Activated T-helper 1 cell treated with anti-CD3 and anti-CD28 coated beads, Interleukin-12 subunit alpha, Interleukin-12 subunit beta, Interleukin-2, Interleukin-4 antibody, amounts not matched to agents 30 ng/mL and 10 ng/mL and 1 ng/mL, durations not matched to agents 14 hours and 24 hours and 36 hours (primary cell): ENCODE data around the gene TDRD3. TPM values are rescaled to one million over a fixed set of nuclear protein-coding genes. Genes with fewer than 3 reads are reported as not detected.

Experiments
- DNase-seq: peaks from one replicate; pipeline ENCODE4 v3.0.0; 2021; ENCODE audit warnings: low spot score
- H3K27ac Mint-ChIP-seq: one replicate; pipeline ENCODE4 v1.8.0; 2021; ENCODE audit warnings: mild to moderate bottlenecking, mixed read lengths
- H3K27me3 Mint-ChIP-seq: one replicate; pipeline ENCODE4 v1.8.0; 2022; ENCODE audit warnings: mild to moderate bottlenecking, moderate library complexity, mixed read lengths; ENCODE audit not compliant: insufficient read depth
- H3K36me3 Mint-ChIP-seq: one replicate; pipeline ENCODE4 v1.8.0; 2021; ENCODE audit warnings: low read depth, mixed read lengths
- H3K4me1 Mint-ChIP-seq: one replicate; pipeline ENCODE4 v1.8.0; 2021; ENCODE audit warnings: low read depth, mixed read lengths
- H3K4me3 Mint-ChIP-seq: one replicate; pipeline ENCODE4 v1.8.0; 2021; ENCODE audit warnings: mild to moderate bottlenecking, moderate library complexity, mixed read lengths
- H3K9me3 Mint-ChIP-seq: one replicate; pipeline ENCODE4 v1.8.0; 2021; ENCODE audit warnings: mixed read lengths
- intact Hi-C: fragments of 100-400 bp; cut with micrococcal nuclease; formaldehyde crosslinking; loops from one replicate; pipeline ENCODE4 v1.15.1; 2024
- total RNA-seq: library from RNA; stranded (reverse); gene quantifications from 2 replicates; pipeline ENCODE4 v1.2.3, GENCODE V29; 2022

The TDRD3 gene
- total RNA-seq, 1 donor from 2014 or later: 20.7 TPM

DNA sequence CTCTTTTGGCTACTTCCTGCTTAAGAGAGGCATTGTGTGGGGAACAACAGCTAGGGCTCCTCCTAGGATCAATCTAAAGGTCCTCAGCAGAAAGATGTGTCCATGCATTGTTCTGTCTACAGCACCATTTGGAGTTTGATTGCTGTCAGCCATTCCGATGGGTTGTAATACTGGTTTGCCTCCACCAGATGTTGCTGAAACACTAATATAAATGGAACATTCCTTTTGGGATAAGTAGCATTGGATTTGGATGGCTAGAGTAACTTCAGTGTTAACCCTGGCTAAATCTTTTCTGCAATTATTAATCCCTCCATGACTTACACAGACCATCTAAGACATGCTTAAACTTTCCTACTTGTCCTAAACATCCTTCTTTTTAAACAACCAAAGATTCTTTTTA lies 104.2 kb downstream of the TDRD3 start:
- Mint-ChIP-seq H3K9me3 (peaks cover 33% of the 10 kb centered on the region), H3K4me1 (no peaks in the 10 kb centered on the region), H3K27me3 (no peaks in the 10 kb centered on the region), H3K4me3 (no peak overlapping the region), H3K36me3 (peaks cover 15% of the 10 kb centered on the region), H3K27ac (no peak overlapping the region)
- DNase-seq: no peak
- intact Hi-C loops: no loop called here

DNA sequence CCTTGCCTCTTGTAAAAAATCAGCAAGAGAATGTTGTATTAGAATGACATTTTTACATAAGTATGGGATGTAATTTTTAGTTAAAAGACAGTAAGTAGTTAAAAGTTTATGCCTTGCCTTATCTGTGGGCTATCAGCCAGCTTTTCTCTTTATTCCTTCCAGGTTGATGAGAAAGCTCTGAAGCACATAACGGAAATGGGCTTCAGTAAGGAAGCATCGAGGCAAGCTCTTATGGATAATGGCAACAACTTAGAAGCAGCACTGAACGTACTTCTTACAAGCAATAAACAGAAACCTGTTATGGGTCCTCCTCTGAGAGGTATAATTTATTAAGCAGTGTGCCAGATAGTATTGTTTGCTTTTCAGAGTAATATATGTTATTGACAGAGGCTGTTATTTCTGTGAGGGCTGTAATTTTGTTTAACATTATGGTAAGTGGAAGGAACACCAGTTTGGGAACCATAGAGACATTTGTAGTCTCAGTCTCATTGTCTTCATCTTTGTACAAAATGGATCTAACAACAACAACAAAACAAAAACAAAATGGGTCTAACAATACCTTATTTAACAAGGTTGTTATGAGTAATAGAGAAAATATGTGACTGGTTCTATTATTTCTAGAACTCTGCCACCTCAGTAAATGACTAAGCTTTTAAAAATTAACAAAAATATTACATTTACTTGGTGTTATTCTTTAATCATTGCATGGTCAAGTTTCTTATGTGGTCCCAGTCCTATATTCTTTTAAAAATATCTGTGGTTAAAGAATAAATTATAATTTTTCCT lies 112.8 kb downstream of the TDRD3 start:
- Mint-ChIP-seq H3K4me3 (no peak overlapping the region), H3K9me3 (no peaks in the 10 kb centered on the region), H3K36me3 (peaks cover 16% of the 10 kb centered on the region), H3K27ac (no peak overlapping the region), H3K27me3 (no peaks in the 10 kb centered on the region), H3K4me1 (no peaks in the 10 kb centered on the region)
- DNase-seq: no peak
- intact Hi-C loops: no loop called here

DNA sequence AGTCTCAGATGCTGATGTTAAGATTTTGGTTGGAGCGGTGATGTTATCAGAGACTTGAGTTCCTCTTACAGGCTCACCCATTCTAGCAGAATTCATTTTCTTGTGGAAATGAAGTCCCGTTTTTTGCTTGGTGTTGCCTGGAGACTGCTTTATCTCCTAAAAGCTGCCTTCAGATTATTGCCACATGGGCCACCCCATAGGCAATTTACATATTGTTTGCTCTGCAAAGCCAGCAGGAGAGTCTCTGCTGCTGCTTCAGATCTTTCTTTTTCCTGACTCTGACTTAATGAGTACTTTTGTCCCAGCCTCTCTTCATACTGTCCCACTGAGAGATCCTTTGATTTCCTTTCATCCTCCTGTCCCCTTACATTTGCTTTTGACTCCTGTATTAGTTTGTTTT lies 114.6 kb downstream of the TDRD3 start:
- Mint-ChIP-seq H3K27me3 (no peaks in the 10 kb centered on the region), H3K4me3 (no peak overlapping the region), H3K36me3 (peaks cover 16% of the 10 kb centered on the region), H3K4me1 (no peaks in the 10 kb centered on the region), H3K9me3 (no peaks in the 10 kb centered on the region), H3K27ac (no peak overlapping the region)
- DNase-seq: no peak
- intact Hi-C loops: no loop called here

DNA sequence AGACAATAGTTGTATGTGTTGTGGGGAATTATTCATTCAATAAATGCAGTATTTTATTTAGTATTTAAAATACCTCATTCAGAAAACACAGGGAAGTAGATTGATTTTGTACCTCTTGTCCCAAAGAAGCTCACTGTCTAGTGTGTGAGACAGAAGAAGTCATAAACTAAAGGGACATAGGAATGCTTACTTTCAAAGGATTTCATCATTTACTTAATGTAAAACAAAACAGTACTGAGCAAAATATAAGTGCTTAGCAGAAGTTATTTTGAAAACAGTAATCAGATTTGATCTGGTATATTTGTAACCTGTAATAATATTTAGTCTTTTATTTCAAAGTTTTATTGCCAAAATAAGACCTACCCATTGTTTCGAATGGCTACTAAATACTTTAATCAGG lies 117.9 kb downstream of the TDRD3 start:
- Mint-ChIP-seq H3K27me3 (no peaks in the 10 kb centered on the region), H3K4me3 (no peak overlapping the region), H3K36me3 (peaks cover 16% of the 10 kb centered on the region), H3K4me1 (no peaks in the 10 kb centered on the region), H3K9me3 (no peaks in the 10 kb centered on the region), H3K27ac (no peak overlapping the region)
- no peak for DNase-seq
- intact Hi-C loops: no loop called here

DNA sequence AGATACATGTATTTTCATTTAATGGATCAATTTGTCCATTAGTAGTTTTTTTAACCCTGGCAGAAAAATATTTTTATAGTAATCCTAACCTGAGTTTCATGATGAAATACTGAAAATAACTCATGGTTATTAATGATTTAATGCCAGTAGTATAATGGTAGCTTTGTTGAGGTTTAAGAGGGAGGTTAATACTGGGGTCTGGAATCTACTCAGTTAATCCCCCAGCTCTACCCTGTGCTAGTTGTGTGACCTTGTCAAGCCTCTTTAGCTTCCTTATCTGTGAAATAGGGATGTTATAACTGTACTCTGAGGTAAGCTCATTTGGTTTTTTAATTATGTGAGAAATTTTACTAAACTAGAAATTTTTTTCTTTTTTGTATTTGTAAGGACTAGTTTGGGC lies 122.5 kb downstream of the TDRD3 start:
- H3K27ac Mint-ChIP-seq: no peak overlapping the region
- no peak for DNase-seq
- H3K27me3 Mint-ChIP-seq: no peaks in the 10 kb centered on the region
- H3K4me1 Mint-ChIP-seq: no peaks in the 10 kb centered on the region
- no peaks in the 10 kb centered on the region for H3K9me3 Mint-ChIP-seq
- intact Hi-C loops: no loop called here
- no peak overlapping the region for H3K4me3 Mint-ChIP-seq
- H3K36me3 Mint-ChIP-seq: peaks cover 4% of the 10 kb centered on the region

DNA sequence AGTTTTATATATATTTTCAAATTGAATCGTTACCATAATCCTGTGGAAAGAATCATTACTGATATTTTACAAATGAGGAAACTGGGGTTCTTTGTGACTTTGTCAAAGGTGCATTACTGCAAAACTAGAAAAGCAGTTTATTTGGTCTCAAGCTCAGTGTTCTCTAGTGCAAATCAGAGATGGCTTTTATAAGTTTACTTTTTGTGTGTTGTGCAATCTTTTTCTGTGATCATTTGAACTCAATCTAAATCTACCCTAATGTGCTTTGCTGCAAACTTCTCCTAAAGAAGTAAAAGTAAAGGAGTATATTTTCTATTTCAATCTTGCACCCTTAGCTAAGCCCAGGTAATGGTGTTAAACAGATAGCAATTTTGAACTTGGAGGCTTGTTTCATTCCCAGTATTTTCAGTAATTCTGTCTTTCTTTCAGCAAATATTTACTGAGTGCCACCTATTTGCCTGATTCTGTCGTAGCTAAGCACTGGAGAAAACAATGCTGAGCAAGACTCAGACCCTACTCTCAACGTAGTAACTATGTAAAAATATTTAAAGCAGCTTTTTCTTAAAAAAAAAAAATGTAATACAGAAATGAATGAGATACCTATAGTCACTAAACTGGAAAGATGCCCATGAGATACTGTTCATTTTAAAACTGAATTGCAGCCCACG lies 124.0 kb downstream of the TDRD3 start:
- no peaks in the 10 kb centered on the region for H3K36me3 Mint-ChIP-seq
- H3K27ac Mint-ChIP-seq: no peak overlapping the region
- no peaks in the 10 kb centered on the region for H3K4me1 Mint-ChIP-seq
- intact Hi-C loops: no loop called here
- DNase-seq: no peak
- no peak overlapping the region for H3K4me3 Mint-ChIP-seq
- no peaks in the 10 kb centered on the region for H3K27me3 Mint-ChIP-seq
- H3K9me3 Mint-ChIP-seq: no peaks in the 10 kb centered on the region

DNA sequence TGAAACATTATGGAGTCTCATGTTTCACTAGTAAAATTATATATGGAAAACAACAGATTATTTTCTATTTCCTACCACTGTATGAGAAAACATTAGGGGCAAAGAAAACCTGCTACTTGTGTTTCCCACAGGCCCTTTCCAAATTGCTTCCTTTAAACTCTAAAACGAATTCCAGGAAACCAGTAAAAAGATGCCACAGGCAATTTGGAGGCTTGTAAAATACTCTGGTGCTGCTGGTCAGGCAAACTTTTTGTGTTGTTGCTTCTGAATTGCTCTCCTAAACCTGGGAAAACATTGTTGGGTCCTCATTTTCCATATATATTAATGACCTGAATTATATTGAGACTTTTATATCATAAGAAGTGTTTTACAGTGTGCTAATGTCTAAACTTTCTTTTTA lies 141.5 kb downstream of the TDRD3 start:
- no peak for DNase-seq
- Mint-ChIP-seq H3K27ac (no peak overlapping the region), H3K4me1 (no peaks in the 10 kb centered on the region), H3K36me3 (no peaks in the 10 kb centered on the region), H3K27me3 (no peaks in the 10 kb centered on the region), H3K4me3 (no peak overlapping the region), H3K9me3 (no peaks in the 10 kb centered on the region)
- intact Hi-C loops: no loop called here

DNA sequence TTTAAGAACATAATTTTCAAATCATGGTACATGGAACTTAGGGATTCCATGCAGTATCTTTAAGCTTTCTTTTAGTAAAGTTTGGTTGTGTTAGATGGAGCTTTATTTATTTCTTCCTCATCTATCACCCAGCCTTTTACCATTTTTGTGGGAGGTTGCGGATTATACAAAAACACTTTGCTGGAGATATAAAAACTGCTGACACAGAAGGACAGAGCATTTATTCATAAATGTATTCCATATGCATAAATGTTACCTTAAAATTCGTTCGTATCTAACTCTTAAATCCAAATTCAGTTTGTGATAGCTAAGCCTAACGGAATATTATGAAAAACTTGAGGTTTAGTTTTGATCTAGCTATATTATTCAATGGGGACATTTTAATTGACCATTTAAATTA lies 143.3 kb downstream of the TDRD3 start:
- no peak for DNase-seq
- Mint-ChIP-seq H3K27me3 (no peaks in the 10 kb centered on the region), H3K27ac (no peak overlapping the region), H3K4me3 (no peak overlapping the region), H3K36me3 (no peaks in the 10 kb centered on the region), H3K4me1 (no peaks in the 10 kb centered on the region), H3K9me3 (no peaks in the 10 kb centered on the region)
- intact Hi-C loops: no loop called here

DNA sequence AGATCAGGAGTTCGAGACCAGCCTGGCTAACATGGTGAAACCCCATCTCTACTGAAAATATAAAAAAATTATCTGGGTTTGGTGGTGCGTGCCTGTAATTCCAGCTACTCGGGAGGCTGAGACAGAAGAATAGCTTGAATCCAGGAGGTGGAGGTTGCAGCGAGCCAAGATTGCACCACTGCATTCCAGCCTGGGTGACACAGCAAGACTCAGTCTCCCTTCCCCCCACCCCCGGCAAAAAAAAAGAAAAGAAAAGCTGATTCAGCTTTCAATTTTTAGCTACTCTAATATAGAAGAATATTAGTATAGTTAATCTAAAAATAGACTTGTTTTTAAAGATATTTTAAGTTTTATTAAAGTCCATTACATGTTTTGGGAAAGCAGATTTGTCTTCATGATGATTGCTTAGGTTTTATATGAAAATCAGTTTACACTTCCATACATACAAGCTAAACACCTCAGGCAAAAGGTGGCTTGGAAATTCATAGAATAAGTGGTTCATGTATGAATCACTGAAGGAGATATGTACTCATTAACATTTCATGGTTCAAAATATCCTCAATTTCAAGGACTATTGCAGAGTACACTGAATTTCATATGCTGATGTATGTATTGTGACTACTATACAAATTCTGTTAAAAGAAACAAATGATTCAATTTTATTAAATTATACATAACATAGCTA lies 165.2 kb downstream of the TDRD3 start:
- no peak for DNase-seq
- intact Hi-C loops: no loop called here
- no peaks in the 10 kb centered on the region for H3K4me1 Mint-ChIP-seq
- no peak overlapping the region for H3K27ac Mint-ChIP-seq
- H3K27me3 Mint-ChIP-seq: no peaks in the 10 kb centered on the region
- H3K9me3 Mint-ChIP-seq: no peaks in the 10 kb centered on the region
- no peak overlapping the region for H3K4me3 Mint-ChIP-seq
- H3K36me3 Mint-ChIP-seq: no peaks in the 10 kb centered on the region

DNA sequence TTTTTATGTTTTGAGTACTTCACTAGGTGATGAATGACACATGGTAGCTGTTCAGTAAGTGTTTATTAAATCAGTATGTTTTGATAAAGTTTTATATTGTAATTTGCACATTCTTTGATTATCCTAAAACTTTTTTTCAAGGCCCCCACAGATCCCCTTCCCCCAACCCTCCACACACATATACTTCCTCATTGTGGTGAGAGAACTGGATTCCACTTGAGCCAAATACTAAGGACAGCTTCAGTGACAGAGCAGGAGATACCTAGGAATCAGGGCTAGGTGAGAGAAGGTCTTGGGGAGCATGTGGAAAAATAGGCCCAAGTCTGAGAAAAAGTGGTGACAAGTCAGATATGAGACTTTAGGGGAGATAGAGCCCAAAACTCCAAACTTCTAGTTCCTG lies 174.6 kb downstream of the TDRD3 start:
- Mint-ChIP-seq H3K27me3 (no peaks in the 10 kb centered on the region), H3K27ac (no peak overlapping the region), H3K9me3 (peaks cover 3% of the 10 kb centered on the region), H3K36me3 (peaks cover 5% of the 10 kb centered on the region), H3K4me3 (no peak overlapping the region), H3K4me1 (no peaks in the 10 kb centered on the region)
- DNase-seq: no peak
- intact Hi-C loops: no loop called here

DNA sequence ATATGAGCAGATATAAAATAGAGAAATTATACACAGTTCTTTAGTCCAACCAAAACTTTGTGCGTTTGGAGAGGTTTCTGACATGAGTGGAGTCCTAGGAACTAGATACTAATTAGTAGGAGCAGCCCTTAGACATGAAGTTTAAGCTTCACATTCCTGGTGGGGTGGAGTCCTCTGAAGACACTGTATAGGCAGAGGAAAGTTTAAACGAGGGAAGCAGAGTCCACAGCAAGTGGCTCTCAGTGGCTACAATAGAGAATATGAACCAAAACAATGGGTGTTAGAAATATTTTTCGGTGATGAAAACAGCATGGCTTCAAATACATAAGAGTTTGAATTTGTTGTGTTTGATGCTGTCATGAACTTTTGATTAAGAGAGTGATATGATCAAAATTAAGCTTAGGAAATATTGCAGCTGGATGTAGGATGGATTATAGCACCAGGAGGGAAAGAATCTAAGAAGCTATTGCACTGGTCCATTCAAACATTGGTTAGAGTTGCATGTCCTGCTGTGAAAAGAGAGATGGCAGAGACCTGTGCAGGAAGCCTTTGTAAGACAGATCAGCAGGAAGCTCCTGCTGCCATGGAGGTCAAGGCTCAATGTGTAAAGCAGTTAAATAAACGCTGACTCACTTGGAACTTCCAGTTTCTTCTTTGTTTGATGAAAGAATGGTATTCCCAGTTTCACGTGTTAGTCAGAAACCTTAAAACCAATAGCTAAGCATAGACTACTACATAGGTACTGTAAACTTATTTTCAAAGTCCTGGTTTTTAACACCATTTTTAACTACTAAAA lies 175.2 kb downstream of the TDRD3 start:
- H3K36me3 Mint-ChIP-seq: peaks cover 5% of the 10 kb centered on the region

DNA sequence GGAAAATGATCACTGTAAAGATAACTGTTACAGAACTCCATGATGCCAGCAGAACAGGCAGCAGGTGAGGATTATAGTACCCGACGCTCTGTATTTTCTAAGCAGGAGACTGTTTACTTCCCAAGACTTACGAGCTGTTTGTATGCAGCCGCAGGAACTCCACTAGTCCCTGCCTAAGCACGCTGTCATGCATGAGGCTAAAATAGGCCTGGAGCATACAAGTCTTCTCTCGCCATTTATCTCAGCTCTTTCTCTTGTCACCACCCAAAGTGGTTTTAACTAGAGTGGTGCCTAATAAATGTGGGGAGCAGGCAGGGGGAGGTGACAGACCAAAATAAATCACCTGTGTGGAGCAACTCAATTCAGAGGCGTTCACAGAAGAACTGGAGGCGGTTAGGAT lies 175.8 kb downstream of the TDRD3 start:
- no peaks in the 10 kb centered on the region for H3K27me3 Mint-ChIP-seq
- H3K4me3 Mint-ChIP-seq: no peak overlapping the region
- DNase-seq: no peak
- peaks cover 3% of the 10 kb centered on the region for H3K9me3 Mint-ChIP-seq
- H3K36me3 Mint-ChIP-seq: peaks cover 5% of the 10 kb centered on the region
- H3K27ac Mint-ChIP-seq: no peak overlapping the region
- no peaks in the 10 kb centered on the region for H3K4me1 Mint-ChIP-seq
- intact Hi-C loops: no loop called here

More for the DNA sequence above, 175.2 kb downstream of the TDRD3 start:
- no peak overlapping the region for H3K27ac Mint-ChIP-seq
- no peak overlapping the region for H3K4me3 Mint-ChIP-seq
- intact Hi-C loops: no loop called here
- no peaks in the 10 kb centered on the region for H3K4me1 Mint-ChIP-seq
- H3K9me3 Mint-ChIP-seq: peaks cover 3% of the 10 kb centered on the region
- no peak for DNase-seq
- no peaks in the 10 kb centered on the region for H3K27me3 Mint-ChIP-seq

DNA sequence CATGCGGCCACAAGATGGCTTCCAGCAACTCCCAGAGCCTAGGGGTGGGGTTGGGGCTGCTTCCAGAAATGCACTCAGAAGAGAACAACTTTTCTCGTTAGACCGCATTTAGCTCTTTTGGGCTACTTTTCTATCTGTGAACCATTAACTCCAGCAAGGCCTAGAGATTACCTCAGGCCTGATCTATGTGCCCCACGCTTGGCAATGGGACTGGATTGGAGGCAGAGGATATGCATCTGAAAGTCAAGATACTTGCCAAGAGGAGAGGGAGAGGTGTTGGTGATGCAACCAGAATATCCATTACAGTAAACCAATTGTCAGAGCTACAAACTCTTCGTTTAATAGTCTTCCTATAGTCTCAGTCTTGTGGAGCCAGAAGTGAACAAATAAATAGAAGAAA lies 177.7 kb downstream of the TDRD3 start:
- no peaks in the 10 kb centered on the region for H3K4me1 Mint-ChIP-seq
- H3K4me3 Mint-ChIP-seq: no peak overlapping the region
- H3K36me3 Mint-ChIP-seq: peaks cover 1% of the 10 kb centered on the region
- DNase-seq: no peak
- no peak overlapping the region for H3K27ac Mint-ChIP-seq
- no peaks in the 10 kb centered on the region for H3K9me3 Mint-ChIP-seq
- intact Hi-C loops: no loop called here
- H3K27me3 Mint-ChIP-seq: no peaks in the 10 kb centered on the region
